Stomach (tissue), 4 donors: Measurements from ENCODE around the gene SLC24A3.

Experiments used
- CTCF ChIP-seq, 7 experiments: fragments of 450-650 bp in 4 of 7; fragments of 200-600 bp in 3 of 7; sonication (generic) in 3 of 7; IDR thresholded peaks; one replicate each; pipeline ENCODE4 v1.5.1; 2016 to 2019; ENCODE audit warnings: antibody characterized with exemption in 7 of 7, control low read depth in 2 of 7, mild to moderate bottlenecking in 1 of 7
- POLR2A ChIP-seq, 4 donors: fragments of 450-650 bp; IDR thresholded peaks; one replicate each; pipeline ENCODE4 v1.6.1; 2016; ENCODE audit warnings: antibody characterized with exemption in 4 of 4, control low read depth in 2 of 4, mild to moderate bottlenecking in 1 of 4, moderate library complexity in 1 of 4
- POLR2AphosphoS5 ChIP-seq, 3 donors: sonication (generic); formaldehyde crosslinking; IDR thresholded peaks; one replicate each; pipeline ENCODE4 v1.6.1; 2016; ENCODE audit warnings: antibody characterized with exemption in 3 of 3

GRCh38 chr20:19318610-19319009 lies 106.2 kb downstream of the SLC24A3 start:
- TF ChIP-seq POLR2A (IDR thresholded peaks at IDR 0.05) (no peak), POLR2AphosphoS5 (IDR thresholded peaks at IDR 0.05) (no peak), CTCF (IDR thresholded peaks at IDR 0.05) (no peak)
